ENCODE measurements around the gene SPPL2B. TPM values are rescaled to one million over a fixed set of nuclear protein-coding genes. Genes with fewer than 3 reads are reported as not detected.

SPPL2B gene
- polyA plus RNA-seq, 3 donors = 5.7 to 64.9 (median 8.7) TPM

- no peak for TF ChIP-seq CTCF (IDR thresholded peaks at IDR 0.05)
- peaks cover 28 to 48% of the 10 kb centered on the region in 2 donors for H3K36me3 Mint-ChIP-seq
- Histone ChIP-seq H3K4me3 (replicated peaks in 1 of 3; ENCODE audit: low read depth in 2 of 3, low read length in 3 of 3) (peak overlapping the region; percentile 38 to 82 (median 58)), H3K36me3 (replicated peaks in 1 of 2; ENCODE audit: control insufficient read depth in 1 of 2, insufficient read depth in 2 of 2, low read length in 2 of 2) (peaks cover 20 to 36% of the 10 kb centered on the region in 2 donors), H3K4me1 (ENCODE audit: control insufficient read depth in 1 of 2, insufficient read depth in 2 of 2, low read length in 2 of 2) (peaks cover 52 to 80% of the 10 kb centered on the region in 2 donors), H3K9ac (ENCODE audit: insufficient read depth, low read length, poor library complexity, severe bottlenecking) (peak overlapping the region; percentile 92), H3K27ac (ENCODE audit: low read depth in 1 of 2, low read length in 2 of 2) (peak overlapping the region in 1 of 2 donors; percentile 96), H2AFZ (ENCODE audit: insufficient read depth, low read depth, low read length, poor library complexity, severe bottlenecking) (no peak overlapping the region), H3K4me2 (replicated peaks; ENCODE audit: extremely low read depth, low read length, poor library complexity, severe bottlenecking) (peak overlapping the region; percentile 85), H3K79me2 (ENCODE audit: insufficient read depth, low read length) (peaks cover 43% of the 10 kb centered on the region), H4K20me1 (ENCODE audit: insufficient read depth, low read length) (peaks cover 59% of the 10 kb centered on the region), H3K27me3 (ENCODE audit: control insufficient read depth in 2 of 2, insufficient read depth in 2 of 2, low read length in 2 of 2) (no peaks in the 10 kb centered on the region), H3K9me3 (replicated peaks in 1 of 2; ENCODE audit: control insufficient read depth in 1 of 2, insufficient read depth in 1 of 2, low read length in 2 of 2) (no peaks in the 10 kb centered on the region)
- peaks cover 0 to 3% (median 0%) of the 10 kb centered on the region in 7 donors for H3K9me3 Mint-ChIP-seq
- DNase-seq = no peak
- peak overlapping the region; percentile 84 to 87 for H3K4me3 Mint-ChIP-seq
- H3K4me1 Mint-ChIP-seq = peaks cover 71% of the 10 kb centered on the region
- peak overlapping the region in 2 of 7 donors; percentile 81 to 96 for H3K27ac Mint-ChIP-seq
- intact Hi-C loops (cut with micrococcal nuclease) = no loop called here
- 42% methylated on average over 58 of the region's 67 CpGs for WGBS (ENCODE audit: insufficient coverage)
- peaks cover 2 to 13% (median 11%) of the 10 kb centered on the region in 3 donors for H3K27me3 Mint-ChIP-seq (ENCODE audit: low read depth in 3 of 3)
Measured at GRCh38 chr19:2291185-2291751, 37.2 kb upstream of the SPPL2B start.

DNA sequence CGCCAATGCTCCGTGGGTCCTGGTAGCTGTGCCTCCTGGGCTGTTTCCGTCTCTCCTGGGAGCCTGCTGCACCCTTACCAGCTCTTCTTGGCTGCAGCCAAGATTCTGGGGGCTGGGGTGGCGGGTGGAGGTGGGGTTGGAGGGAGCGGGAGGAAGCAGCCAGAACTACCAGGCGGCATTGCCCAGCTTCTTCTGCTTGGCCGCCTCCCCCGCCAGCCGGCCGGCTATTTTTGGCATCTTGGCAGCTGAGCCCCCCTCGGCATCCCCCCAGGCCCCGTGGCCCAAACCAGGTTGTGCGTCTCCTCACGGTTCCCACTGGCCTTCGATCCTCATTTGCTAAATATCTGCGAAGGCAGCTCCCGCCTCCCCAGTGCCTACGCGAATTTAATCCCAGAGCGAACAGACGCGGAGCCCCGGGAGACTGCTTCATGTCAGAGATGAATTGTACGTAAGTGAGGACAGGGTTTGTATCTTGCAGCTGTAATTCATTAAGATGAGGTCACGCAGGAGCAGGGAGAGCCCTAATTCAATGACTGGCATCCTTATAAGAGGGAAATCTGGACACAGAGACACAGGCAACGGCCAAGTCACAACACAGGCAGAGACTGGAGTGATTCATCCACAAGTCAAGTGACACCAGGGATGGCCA, 33.7 kb upstream of the SPPL2B start:
- DNase-seq = no peak
- Mint-ChIP-seq H3K36me3 (peaks cover 28 to 44% of the 10 kb centered on the region in 2 donors), H3K4me1 (peaks cover 48% of the 10 kb centered on the region), H3K4me3 (no peak overlapping the region), H3K27ac (peak overlapping the region in 2 of 7 donors; percentile 16 to 41), H3K9me3 (peaks cover 0 to 3% (median 0%) of the 10 kb centered on the region in 7 donors), H3K27me3 (ENCODE audit: low read depth in 3 of 3) (peaks cover 0 to 17% (median 8%) of the 10 kb centered on the region in 3 donors)
- Histone ChIP-seq H3K27ac (ENCODE audit: low read depth in 1 of 2, low read length in 2 of 2) (no peak overlapping the region), H3K27me3 (ENCODE audit: control insufficient read depth in 2 of 2, insufficient read depth in 2 of 2, low read length in 2 of 2) (no peaks in the 10 kb centered on the region), H3K4me3 (replicated peaks in 1 of 3; ENCODE audit: low read depth in 2 of 3, low read length in 3 of 3) (no peak overlapping the region), H3K79me2 (ENCODE audit: insufficient read depth, low read length) (peaks cover 43% of the 10 kb centered on the region), H2AFZ (ENCODE audit: insufficient read depth, low read depth, low read length, poor library complexity, severe bottlenecking) (no peak overlapping the region), H3K4me1 (ENCODE audit: control insufficient read depth in 1 of 2, insufficient read depth in 2 of 2, low read length in 2 of 2) (peaks cover 22 to 50% of the 10 kb centered on the region in 2 donors), H3K4me2 (replicated peaks; ENCODE audit: extremely low read depth, low read length, poor library complexity, severe bottlenecking) (peak overlapping the region; percentile 50), H3K9me3 (replicated peaks in 1 of 2; ENCODE audit: control insufficient read depth in 1 of 2, insufficient read depth in 1 of 2, low read length in 2 of 2) (no peaks in the 10 kb centered on the region), H3K36me3 (replicated peaks in 1 of 2; ENCODE audit: control insufficient read depth in 1 of 2, insufficient read depth in 2 of 2, low read length in 2 of 2) (peaks cover 20 to 36% of the 10 kb centered on the region in 2 donors), H3K9ac (ENCODE audit: insufficient read depth, low read length, poor library complexity, severe bottlenecking) (no peak overlapping the region), H4K20me1 (ENCODE audit: insufficient read depth, low read length) (peaks cover 74% of the 10 kb centered on the region)
- WGBS (ENCODE audit: insufficient coverage) = 52% methylated on average over 26 of the region's 26 CpGs
- no peak for TF ChIP-seq CTCF (IDR thresholded peaks at IDR 0.05)
- intact Hi-C loops (cut with micrococcal nuclease) = no loop called here

Data from CD14-positive monocyte (primary cell).